GM19455 (cell line): ENCODE data around the gene PTH2R.
"Not testable (repeated sequence)": the region's sequence is repeated elsewhere in the genome, so short reads cannot be mapped to it uniquely, and the experiment has no call there.

Experiments used
- ATAC-seq: cut with Tn5 transposase; IDR thresholded peaks from one replicate; pipeline ENCODE4 v1.9.1; 2021; ENCODE audit not compliant: unreplicated experiment

PTH2R gene

GRCh38 chr2:208482453-208483015 is 75.9 kb downstream of the PTH2R start:
- not testable (repeated sequence) for ATAC-seq

- ATAC-seq: no peak
Measured at GRCh38 chr2:208485390-208485789, 78.8 kb downstream of the PTH2R start.

DNA sequence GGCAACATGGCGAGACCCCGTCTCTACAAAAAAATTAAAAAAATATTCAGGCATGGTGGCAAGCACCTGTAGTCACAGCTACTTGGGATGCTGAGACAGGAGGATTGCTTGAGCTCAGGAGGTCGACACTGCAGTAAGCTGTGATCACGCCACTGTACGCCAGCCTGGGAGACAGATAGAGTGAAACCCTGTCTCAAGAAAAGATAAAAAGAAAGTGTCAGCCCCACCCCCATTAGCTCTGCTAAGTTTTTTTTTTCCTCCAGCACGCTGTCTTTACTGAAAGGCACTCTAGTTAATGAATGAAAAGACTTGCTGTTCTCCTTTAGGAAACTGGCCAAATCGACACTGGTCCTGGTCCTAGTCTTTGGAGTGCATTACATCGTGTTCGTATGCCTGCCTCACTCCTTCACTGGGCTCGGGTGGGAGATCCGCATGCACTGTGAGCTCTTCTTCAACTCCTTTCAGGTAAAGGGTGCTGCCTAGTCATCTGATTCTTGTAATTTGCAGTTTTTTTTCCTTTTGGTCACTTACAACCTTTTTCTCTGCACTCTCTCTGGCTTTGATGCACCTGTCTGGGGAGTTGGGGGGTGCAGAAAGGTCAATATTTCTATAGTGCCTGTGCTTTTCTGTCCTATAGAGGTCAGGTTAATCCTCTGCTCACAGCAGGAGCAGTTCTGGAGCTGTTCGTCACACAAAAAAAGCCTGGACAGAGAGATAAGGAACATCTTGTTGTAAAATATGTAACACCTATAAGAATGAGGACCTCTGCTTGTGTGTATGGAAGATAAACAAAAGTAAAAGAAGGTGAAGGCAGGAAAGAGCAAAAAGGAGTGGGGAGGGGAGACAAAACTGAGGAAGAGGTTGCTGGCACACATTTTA is 82.3 kb downstream of the PTH2R start:
- ATAC-seq: no peak

- no peak for ATAC-seq
Measured at GRCh38 chr2:208489687-208490086, 83.1 kb downstream of the PTH2R start.

GRCh38 chr2:208490492-208490891 is 83.9 kb downstream of the PTH2R start:
- ATAC-seq: no peak

DNA sequence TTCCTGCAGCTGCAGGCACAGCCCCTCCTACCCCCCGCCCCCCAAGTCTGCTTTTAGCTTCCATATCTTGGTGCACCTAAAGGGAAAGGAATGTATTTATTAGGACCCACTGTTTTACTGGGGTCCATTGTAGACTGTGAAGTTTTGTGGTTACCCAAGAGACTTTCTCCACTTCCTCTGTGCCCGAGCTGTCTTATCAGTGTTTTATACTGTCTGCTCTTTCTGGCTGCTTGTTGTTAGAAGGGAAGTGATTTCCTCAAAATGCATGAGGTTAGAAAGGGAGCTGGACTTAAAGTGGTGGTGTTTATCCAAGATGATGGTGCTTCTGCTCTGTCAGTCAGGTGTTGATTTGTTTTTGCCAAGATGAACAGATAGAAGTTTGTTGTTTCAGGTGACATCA is 85.0 kb downstream of the PTH2R start:
- no peak for ATAC-seq

GRCh38 chr2:208492069-208492468 is 85.5 kb downstream of the PTH2R start:
- no peak for ATAC-seq

DNA sequence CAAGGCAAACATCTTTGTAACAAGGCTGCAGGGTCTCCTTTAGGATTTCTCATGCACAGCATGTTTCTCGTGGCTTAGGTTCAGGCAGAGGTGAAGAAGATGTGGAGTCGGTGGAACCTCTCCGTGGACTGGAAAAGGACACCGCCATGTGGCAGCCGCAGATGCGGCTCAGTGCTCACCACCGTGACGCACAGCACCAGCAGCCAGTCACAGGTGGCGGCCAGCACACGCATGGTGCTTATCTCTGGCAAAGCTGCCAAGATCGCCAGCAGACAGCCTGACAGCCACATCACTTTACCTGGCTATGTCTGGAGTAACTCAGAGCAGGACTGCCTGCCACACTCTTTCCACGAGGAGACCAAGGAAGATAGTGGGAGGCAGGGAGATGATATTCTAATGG is 86.6 kb downstream of the PTH2R start:
- ATAC-seq: no peak

- no peak for ATAC-seq
Measured at GRCh38 chr2:208496129-208496528, 89.5 kb downstream of the PTH2R start.

- no peak for ATAC-seq
Measured at GRCh38 chr2:208501206-208501605, 94.6 kb downstream of the PTH2R start.

GRCh38 chr2:208502288-208502687 is 95.7 kb downstream of the PTH2R start:
- no peak for ATAC-seq

DNA sequence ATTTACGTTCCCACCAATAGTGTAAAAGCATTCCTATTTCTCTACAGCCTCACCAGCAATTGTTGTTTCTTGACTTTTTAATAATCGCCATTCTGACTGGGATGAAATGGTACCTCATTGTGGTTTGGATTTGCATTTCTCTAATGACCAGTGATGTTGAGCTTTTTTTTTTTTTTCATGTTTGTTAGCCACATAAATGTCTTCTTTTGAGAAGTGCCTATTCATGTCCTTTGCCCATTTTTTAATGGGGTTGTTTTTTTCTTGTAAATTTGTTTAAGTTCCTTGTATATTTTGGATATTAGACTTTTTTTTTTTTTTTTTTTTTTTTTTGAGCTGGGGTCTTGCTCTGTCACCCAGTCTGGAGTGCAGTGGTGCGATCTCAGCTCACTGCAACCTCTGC is 98.8 kb downstream of the PTH2R start:
- ATAC-seq: not testable (repeated sequence)

GRCh38 chr2:208509586-208509985 is 103.0 kb downstream of the PTH2R start:
- no peak for ATAC-seq

- ATAC-seq: no peak
Measured at GRCh38 chr2:208511016-208511415, 104.4 kb downstream of the PTH2R start.

GRCh38 chr2:208511573-208511972 is 105.0 kb downstream of the PTH2R start:
- ATAC-seq: no peak

GRCh38 chr2:208515099-208515498 is 108.5 kb downstream of the PTH2R start:
- ATAC-seq: no peak

DNA sequence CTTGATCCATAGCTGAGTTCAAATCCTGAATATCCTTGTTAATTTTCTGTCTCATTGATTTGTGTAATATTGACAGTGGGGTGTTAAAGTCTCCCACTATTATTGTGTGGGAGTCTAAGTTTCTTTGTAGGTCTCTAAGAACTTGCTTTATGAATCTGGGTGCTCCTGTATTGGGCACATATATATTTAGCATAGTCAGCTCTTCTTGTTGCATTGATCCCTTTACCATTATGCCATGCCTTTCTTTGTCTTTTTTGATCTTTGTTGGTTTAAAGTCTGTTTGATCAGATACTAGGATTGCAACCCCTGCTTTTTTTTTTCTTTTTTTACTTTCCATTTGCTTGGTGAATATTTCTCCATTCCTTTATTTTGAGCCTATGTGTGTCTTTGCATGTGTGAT is 116.5 kb downstream of the PTH2R start:
- not testable (repeated sequence) for ATAC-seq

DNA sequence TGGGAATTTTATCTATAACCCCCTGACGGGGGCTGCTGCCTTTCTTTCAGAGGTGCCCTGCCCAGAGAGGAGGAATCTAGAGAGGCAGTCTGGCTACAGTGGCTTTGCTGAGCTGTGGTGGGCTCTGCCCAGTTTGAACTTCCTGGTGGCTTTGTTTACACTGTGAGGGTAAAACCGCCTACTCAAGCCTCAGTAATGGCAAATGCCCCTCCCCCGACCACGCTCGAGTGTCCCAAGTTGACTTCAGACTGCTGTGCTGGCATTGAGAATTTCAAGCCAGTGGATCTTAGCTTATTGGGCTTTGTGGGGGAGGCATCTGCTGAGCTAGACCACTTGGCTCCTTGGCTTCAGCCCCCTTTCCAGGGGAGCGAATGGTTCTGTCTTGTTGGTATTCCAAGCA is 118.6 kb downstream of the PTH2R start:
- not testable (repeated sequence) for ATAC-seq

DNA sequence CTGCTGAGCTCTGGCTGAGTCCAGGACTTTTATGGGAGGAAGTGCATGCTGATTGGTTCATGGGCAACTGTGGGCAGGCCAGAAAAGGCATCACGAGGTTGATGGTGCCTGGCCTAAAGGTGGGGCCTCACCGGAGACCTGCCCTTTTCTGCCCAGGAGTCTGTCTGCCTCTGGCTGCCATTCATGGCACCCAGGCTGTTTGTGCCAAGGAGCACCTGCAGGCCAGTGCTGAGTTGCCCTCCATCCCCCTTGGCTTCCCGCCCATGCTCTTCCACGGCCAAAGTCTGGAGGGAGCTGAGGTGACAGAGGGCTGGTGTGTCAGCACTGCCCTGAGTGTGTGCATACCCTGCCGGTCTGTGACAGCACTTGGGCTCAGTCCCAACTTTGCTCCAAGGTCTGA is 123.2 kb downstream of the PTH2R start:
- ATAC-seq: no peak

- ATAC-seq: no peak
Measured at GRCh38 chr2:208531361-208531760, 124.8 kb downstream of the PTH2R start.

DNA sequence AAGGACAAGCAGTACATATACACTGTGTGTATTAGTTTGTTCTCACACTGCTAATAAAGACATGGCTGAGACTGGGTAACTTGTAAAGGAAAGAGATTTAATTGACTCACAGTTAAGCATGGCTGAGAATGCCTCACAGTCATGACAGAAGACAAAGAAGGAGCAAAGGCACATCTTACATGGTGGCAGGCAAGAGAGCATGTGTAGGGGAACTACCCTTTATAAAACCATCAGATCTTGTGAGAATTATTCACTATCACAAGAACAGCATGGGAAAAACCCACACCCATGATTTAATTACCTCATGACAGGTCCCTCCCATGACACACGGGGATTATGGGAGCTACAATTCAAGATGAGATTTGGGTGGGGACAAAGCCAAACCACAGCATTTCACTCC is 129.0 kb downstream of the PTH2R start:
- ATAC-seq: not testable (repeated sequence)

DNA sequence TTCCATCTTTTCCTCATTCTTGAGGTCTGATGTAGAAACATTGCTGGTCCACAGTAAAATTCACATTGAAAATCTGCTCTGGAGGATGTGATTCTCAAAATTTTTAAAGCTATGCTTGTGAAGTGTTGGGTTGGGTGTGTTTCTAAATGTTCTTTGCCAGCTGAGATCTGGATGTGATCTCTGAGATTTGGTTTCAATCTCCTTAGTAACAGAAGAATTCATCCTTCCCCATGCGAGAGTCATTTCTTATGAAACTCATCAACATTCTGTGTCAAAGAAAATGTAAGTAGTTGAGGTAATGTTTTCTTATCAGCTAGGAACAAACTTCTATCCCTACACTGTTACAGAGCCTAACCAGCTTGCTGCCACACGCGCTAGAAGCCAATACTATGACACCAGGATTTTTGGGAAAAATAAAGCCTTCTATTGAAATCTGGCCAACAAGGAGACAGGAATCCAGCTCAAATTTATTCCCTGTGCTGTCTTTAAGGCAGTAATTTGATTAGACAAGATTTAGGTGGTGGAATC is 134.9 kb downstream of the PTH2R start:
- no peak for ATAC-seq
